ENCODE data around the gene ARHGAP27.

GRCh38 chr17:45383003-45383402 is 49.7 kb downstream of the ARHGAP27 start:
- no peak for TF ChIP-seq EZH2phosphoT487 (IDR thresholded peaks at IDR 0.05; ENCODE audit: low read depth, severe bottlenecking, unreplicated experiment)
- no peak for TF ChIP-seq CTCF (IDR thresholded peaks at IDR 0.05; ENCODE audit: poor library complexity)

Data from hepatocyte (in vitro differentiated cells).